GM21529 (cell line): ENCODE measurements around the gene TIMM50.

Experiments used
- ATAC-seq: cut with Tn5 transposase; IDR thresholded peaks from one replicate; pipeline ENCODE4 v1.9.1; 2021; ENCODE audit not compliant: unreplicated experiment

The TIMM50 gene

GRCh38 chr19:39498798-39499642 is 18.4 kb downstream of the TIMM50 start, which contains the start of gene DLL3:
TSS of gene DLL3 (plus strand) at chr19:39498947. CDS start at chr19:39498975, 28 bp downstream.
- ATAC-seq, result no peak

GRCh38 chr19:39499932-39500331 is 19.3 kb downstream of the TIMM50 start:
- ATAC-seq, result no peak

- ATAC-seq, result no peak
Measured at GRCh38 chr19:39500543-39500942, 19.9 kb downstream of the TIMM50 start.

GRCh38 chr19:39501340-39501739 is 20.7 kb downstream of the TIMM50 start:
- no peak for ATAC-seq

- no peak for ATAC-seq
Measured at GRCh38 chr19:39502640-39503417, 22.2 kb downstream of the TIMM50 start.

GRCh38 chr19:39506598-39506943 is 25.9 kb downstream of the TIMM50 start:
- no peak for ATAC-seq

- ATAC-seq, result peak; percentile 48
Measured at GRCh38 chr19:39506944-39507714, 26.5 kb downstream of the TIMM50 start.

GRCh38 chr19:39507715-39508364 is 27.2 kb downstream of the TIMM50 start:
- ATAC-seq, result no peak

DNA sequence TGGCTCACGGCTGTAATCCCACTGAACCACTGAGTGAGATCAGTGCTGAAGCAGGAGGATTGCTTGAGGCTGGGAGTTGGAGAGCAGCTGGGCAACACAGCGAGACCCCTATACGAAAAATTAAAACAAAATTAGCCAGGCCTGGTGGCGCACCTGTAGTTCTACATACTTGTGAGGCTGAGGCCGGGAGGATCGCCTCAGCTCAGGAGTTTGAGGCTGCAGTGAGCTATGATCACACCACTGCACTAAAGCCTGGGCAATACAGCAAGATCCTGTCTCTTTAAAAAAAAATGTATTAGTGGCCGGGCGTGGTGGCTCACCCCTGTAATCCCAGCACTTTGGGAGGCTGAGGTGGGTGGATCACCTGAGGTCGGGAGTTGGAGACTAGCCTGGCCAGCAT is 28.0 kb downstream of the TIMM50 start:
- no peak for ATAC-seq

DNA sequence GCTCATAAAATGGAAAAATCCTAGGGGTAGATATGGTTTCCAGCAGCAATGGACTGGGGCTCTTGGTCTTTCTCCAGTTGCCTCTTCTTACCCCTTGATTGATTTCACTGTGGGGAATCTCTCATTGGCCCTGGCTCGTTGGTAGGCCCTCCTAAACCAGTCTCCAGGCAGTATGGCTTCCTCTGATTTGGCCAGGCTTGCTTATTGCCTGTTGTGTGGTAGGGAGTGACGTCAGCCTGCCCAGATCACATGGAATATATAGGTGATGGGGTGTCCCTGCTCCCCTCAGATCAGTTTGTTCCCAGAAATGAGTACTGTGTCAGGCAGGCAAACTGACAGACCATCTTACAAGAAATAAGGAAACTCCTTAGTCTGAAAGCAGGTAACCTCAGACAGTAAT is 28.6 kb downstream of the TIMM50 start:
- ATAC-seq, result no peak

DNA sequence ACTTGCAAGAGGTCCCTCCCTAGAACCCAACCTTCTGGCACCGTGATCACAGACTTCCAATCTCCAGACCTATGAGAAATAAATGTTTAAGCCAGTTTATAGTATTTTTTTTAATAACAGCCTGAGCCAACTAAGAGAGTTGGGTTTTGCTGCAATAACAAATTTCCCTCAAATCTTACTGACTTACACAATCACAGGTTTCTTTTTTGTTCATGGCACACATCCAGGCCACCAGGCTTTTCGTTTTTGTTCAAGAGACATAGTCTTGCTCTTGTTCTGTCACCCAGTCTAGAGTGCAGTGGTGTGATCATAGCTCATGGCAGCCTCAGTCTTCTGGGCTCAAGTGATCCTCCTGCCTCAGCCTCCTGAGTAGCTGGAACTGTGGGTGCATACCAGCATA is 32.4 kb downstream of the TIMM50 start:
- ATAC-seq, result no peak

GRCh38 chr19:39514840-39515550 is 34.4 kb downstream of the TIMM50 start, which contains the start of gene SELENOV:
TSS of gene SELENOV (plus strand) at chr19:39515139. CDS start at chr19:39515213, 74 bp downstream.
- no peak for ATAC-seq

- no peak for ATAC-seq
Measured at GRCh38 chr19:39515551-39516191, 35.0 kb downstream of the TIMM50 start.

DNA sequence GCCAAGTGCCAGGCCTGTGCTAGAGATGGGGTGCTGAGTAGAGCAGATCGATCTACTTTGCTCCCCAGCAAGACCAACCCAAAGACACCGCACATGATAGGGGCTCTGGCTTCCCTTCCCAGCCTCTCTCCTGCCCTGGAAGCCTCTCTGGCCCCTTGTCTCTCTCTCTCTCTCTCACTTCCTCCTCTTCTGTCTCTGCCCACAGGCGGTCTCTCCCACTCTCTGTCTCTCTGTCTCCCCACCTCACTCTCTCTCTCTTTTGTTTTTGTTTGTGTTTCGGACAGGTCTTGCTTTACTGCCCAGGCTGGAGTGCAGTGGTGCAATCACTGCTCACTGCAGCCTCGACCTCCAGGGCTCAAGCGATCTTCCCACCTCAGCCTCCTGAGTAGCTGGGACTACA is 35.6 kb downstream of the TIMM50 start:
- no peak for ATAC-seq

DNA sequence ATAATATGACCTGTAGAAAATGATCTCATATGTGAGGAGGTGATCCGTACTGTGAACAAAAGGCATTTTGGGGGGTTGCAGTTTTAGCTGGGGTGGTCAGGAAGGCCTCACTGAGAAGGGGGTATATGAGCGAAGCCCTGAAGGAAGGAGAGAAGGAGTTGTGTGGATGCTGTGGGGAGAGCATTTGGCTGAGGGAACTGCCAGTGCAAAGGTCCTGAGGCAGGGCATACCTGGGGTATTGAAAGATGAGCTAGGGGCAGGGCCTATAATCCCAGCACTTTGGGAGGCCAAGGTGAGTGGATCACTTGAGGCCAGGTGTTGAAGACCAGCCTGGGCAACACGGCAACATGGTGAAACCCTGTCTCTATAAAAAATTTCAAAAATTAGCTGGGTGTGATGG is 36.8 kb downstream of the TIMM50 start:
- no peak for ATAC-seq

- no peak for ATAC-seq
Measured at GRCh38 chr19:39518458-39518857, 37.8 kb downstream of the TIMM50 start.

- no peak for ATAC-seq
Measured at GRCh38 chr19:39518975-39519374, 38.3 kb downstream of the TIMM50 start.

- no peak for ATAC-seq
Measured at GRCh38 chr19:39520541-39521484, 40.2 kb downstream of the TIMM50 start.

- no peak for ATAC-seq
Measured at GRCh38 chr19:39524495-39524894, 43.9 kb downstream of the TIMM50 start.
